ENCODE results near the gene STX18. TPM values are rescaled to one million over a fixed set of nuclear protein-coding genes. Genes with fewer than 3 reads are reported as not detected.
A peak's percentile ranks its signal among the peaks of the same experiment; 100 is the strongest.

Gene STX18
- total and polyA plus RNA-seq, 2 of the 13 experiments (the other 11 are each of a cell fraction or from before 2014, with no cell fraction given): 23.9 to 37.1 TPM

DNA sequence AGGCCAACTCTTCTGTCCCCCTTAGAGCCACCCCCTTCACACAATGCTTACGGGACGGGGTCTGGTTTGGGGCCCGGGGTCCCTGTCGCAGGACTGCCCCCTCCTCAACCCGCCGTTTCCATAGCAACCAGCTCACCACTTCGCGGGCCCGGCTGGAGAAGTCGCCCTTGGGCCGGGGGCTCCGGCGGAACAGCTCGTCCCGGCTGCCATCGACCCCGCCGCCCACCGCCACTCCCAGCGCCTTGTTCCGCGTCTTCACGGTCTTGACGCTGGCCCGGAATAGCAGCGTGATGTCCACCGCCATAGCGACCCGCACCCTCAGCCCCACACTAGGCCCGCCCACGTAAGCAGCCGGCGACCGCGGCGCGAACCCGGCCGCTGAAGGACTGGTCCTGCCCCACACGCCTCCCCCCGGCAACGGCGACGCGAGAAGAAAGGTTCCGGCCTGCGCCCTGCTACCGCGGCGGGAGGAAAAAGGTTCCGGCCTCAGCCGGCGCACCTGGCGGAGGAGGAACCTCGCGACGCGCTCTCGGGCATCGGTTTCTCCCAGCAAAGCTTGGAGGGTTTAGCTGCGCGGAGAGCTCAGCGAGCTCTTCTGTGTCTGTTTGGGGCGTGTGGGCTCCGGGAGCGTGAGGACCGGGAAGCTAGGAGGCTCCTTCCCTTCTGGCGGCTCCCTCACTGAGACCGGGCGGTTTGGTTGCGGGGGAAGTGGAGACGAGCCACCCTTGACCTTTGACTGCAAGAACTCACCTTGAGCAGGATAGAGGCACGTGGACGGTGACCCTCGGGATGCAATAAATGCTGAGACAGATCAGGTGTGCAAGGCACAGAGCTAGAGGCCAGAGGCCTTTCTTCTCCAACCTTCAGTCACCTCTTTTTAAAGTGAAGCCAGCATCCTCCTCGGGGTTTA is at the start of gene STX18 (continued):
- TF ChIP-seq, protein P1, sequence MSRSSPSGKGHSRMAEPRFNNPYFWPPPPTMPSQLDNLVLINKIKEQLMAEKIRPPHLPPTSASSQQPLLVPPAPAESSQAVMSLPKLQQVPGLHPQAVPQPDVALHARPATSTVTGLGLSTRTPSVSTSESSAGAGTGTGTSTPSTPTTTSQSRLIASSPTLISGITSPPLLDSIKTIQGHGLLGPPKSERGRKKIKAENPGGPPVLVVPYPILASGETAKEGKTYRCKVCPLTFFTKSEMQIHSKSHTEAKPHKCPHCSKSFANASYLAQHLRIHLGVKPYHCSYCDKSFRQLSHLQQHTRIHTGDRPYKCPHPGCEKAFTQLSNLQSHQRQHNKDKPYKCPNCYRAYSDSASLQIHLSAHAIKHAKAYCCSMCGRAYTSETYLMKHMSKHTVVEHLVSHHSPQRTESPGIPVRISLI (CRISPR knock-in tag; IDR thresholded peaks at IDR 0.05; ENCODE audit: borderline replicate concordance): peak; percentile 82
- TF ChIP-seq FOXJ3 (CRISPR knock-in tag; IDR thresholded peaks at IDR 0.05; ENCODE audit: borderline replicate concordance) (peak; percentile 50; the same call in 1 of the 2 replicates), RFX1 (IDR thresholded peaks at IDR 0.05) (peak; percentile 79), ZNF326 (CRISPR knock-in tag; IDR thresholded peaks at IDR 0.05; ENCODE audit: borderline replicate concordance) (0 out of 2 replicates have a peak, but pooled peaks have one; percentile 63), PAF1 (CRISPR knock-in tag; IDR thresholded peaks at IDR 0.05) (no peak), HBP1 (CRISPR knock-in tag; IDR thresholded peaks at IDR 0.05; ENCODE audit: low read depth) (peak; percentile 97), HOXD1 (CRISPR knock-in tag; IDR thresholded peaks at IDR 0.05) (peak; percentile 95), ZNF136 (CRISPR knock-in tag; IDR thresholded peaks at IDR 0.05; ENCODE audit: low read depth) (peak; percentile 88; the same call in 1 of the 2 replicates), ZNF747 (CRISPR knock-in tag; IDR thresholded peaks at IDR 0.05; ENCODE audit: borderline replicate concordance) (peak; percentile 99), ZNF556 (CRISPR knock-in tag; IDR thresholded peaks at IDR 0.05; ENCODE audit: borderline replicate concordance) (peak; percentile 98), ELF1 (CRISPR knock-in tag; IDR thresholded peaks at IDR 0.05) (peak; percentile 87), ZNF335 (CRISPR knock-in tag; IDR thresholded peaks at IDR 0.05) (peak; percentile 93), ZNF766 (CRISPR knock-in tag; IDR thresholded peaks at IDR 0.05; ENCODE audit: borderline replicate concordance) (peak; percentile 96; the same call in 1 of the 2 replicates), ZNF792 (CRISPR knock-in tag; IDR thresholded peaks at IDR 0.05) (peak; percentile 96), ZNF710 (CRISPR knock-in tag; IDR thresholded peaks at IDR 0.05; ENCODE audit: borderline replicate concordance) (peak; percentile 93; the same call in 1 of the 2 replicates), ONECUT2 (CRISPR knock-in tag; IDR thresholded peaks at IDR 0.05) (no peak), XBP1 (CRISPR knock-in tag; IDR thresholded peaks at IDR 0.05) (0 out of 2 replicates have a peak, but pooled peaks have one; percentile 71), EHMT2 (IDR thresholded peaks at IDR 0.05; ENCODE audit: borderline replicate concordance, low read depth, low read length) (peak; percentile 66; the same call in 1 of the 2 replicates), ZNF552 (CRISPR knock-in tag; IDR thresholded peaks at IDR 0.05; ENCODE audit: borderline replicate concordance) (peak; percentile 94; the same call in 1 of the 2 replicates), SMAD9 (CRISPR knock-in tag; IDR thresholded peaks at IDR 0.05) (no peak)
- TF ChIP-seq, protein P2, sequence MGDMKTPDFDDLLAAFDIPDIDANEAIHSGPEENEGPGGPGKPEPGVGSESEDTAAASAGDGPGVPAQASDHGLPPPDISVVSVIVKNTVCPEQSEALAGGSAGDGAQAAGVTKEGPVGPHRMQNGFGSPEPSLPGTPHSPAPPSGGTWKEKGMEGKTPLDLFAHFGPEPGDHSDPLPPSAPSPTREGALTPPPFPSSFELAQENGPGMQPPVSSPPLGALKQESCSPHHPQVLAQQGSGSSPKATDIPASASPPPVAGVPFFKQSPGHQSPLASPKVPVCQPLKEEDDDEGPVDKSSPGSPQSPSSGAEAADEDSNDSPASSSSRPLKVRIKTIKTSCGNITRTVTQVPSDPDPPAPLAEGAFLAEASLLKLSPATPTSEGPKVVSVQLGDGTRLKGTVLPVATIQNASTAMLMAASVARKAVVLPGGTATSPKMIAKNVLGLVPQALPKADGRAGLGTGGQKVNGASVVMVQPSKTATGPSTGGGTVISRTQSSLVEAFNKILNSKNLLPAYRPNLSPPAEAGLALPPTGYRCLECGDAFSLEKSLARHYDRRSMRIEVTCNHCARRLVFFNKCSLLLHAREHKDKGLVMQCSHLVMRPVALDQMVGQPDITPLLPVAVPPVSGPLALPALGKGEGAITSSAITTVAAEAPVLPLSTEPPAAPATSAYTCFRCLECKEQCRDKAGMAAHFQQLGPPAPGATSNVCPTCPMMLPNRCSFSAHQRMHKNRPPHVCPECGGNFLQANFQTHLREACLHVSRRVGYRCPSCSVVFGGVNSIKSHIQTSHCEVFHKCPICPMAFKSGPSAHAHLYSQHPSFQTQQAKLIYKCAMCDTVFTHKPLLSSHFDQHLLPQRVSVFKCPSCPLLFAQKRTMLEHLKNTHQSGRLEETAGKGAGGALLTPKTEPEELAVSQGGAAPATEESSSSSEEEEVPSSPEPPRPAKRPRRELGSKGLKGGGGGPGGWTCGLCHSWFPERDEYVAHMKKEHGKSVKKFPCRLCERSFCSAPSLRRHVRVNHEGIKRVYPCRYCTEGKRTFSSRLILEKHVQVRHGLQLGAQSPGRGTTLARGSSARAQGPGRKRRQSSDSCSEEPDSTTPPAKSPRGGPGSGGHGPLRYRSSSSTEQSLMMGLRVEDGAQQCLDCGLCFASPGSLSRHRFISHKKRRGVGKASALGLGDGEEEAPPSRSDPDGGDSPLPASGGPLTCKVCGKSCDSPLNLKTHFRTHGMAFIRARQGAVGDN (CRISPR knock-in tag; IDR thresholded peaks at IDR 0.05): peak; percentile 100

Data from HepG2 (cell line).